Stomach (tissue), 4 donors: ENCODE data around the gene NPY5R.

Experiments used
- CTCF ChIP-seq, 7 experiments: fragments of 450-650 bp in 4 of 7; fragments of 200-600 bp in 3 of 7; sonication (generic) in 3 of 7; IDR thresholded peaks; one replicate each; pipeline ENCODE4 v1.5.1; 2016 to 2019; ENCODE audit warnings: antibody characterized with exemption in 7 of 7, control low read depth in 2 of 7, mild to moderate bottlenecking in 1 of 7
- POLR2A ChIP-seq, 4 donors: fragments of 450-650 bp; IDR thresholded peaks; one replicate each; pipeline ENCODE4 v1.6.1; 2016; ENCODE audit warnings: antibody characterized with exemption in 4 of 4, control low read depth in 2 of 4, mild to moderate bottlenecking in 1 of 4, moderate library complexity in 1 of 4

GRCh38 chr4:163384434-163384833 is 40.7 kb downstream of the NPY5R start:
- TF ChIP-seq CTCF (IDR thresholded peaks at IDR 0.05) (no peak), POLR2A (IDR thresholded peaks at IDR 0.05) (no peak)
